HG03520 (cell line): ENCODE measurements around the gene NEURL1.
"Not testable (repeated sequence)": the region's sequence is repeated elsewhere in the genome, so short reads cannot be mapped to it uniquely, and the experiment has no call there.

ENCODE experiments used
- ATAC-seq: cut with Tn5 transposase; IDR thresholded peaks from one replicate; pipeline ENCODE4 v1.9.1; 2021; ENCODE audit warnings: mild to moderate bottlenecking, moderate library complexity; ENCODE audit not compliant: unreplicated experiment

NEURL1 gene

GRCh38 chr10:103492655-103493261, 747 bp upstream of the NEURL1 start:
- no peak for ATAC-seq

GRCh38 chr10:103493916-103494877, 692 bp downstream of the NEURL1 start:
- ATAC-seq = no peak

DNA sequence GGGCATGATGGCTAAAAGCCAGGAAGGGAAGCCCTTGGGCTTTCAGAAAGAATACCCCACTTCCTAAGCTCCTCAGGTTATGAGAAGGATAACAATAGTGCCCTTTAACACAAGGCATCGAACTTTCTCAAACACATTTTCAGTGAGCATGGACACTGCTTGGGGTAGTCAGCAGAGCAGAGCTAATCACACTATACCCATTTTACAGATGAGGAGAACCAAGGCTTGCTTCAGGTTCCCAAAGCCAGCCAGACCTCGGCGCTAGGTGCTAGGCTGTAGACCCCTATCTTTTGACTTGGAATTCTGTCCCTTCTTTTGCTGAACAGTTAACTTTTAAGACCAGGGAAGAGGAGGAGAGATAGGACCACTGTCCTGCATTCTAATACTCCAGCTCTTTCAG, 1.8 kb downstream of the NEURL1 start:
- ATAC-seq = no peak

DNA sequence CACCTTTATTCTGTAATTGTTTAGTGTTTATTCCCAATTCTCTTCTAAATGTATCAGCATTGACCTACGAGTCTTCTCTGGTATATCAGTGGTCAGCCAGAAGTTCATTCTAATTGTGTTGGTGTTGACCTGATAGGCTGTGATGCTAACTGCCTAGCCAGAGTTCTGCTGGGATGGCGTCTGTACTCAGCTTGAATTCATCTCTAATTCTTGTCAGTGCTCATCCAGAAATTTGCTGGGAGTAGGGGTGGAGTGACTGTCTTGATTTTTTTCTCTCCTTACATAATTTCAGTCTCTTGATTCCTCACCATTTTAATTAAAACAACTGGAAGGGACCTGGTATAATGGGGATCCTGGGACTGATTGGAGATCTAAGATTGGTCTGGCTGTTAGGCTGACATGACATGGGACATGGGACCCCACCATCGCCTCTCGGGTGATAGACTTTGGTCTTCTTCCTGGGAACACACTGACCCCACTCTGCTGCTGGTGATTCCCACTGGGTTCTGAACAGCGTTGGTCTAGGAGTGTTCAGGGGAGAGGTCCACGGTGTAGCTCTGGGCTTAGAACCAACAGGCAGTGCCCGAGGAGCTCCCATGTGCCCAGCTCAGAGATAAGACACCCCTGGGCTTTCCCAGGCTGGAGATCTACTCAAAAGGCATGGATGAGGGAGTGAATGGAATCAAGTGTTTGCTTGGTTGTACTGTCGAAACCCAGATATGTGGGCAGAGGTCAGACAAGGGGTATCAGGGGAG, 3.8 kb downstream of the NEURL1 start:
- ATAC-seq = no peak

- ATAC-seq = no peak
Observed at GRCh38 chr10:103498936-103499638, 5.6 kb downstream of the NEURL1 start.

DNA sequence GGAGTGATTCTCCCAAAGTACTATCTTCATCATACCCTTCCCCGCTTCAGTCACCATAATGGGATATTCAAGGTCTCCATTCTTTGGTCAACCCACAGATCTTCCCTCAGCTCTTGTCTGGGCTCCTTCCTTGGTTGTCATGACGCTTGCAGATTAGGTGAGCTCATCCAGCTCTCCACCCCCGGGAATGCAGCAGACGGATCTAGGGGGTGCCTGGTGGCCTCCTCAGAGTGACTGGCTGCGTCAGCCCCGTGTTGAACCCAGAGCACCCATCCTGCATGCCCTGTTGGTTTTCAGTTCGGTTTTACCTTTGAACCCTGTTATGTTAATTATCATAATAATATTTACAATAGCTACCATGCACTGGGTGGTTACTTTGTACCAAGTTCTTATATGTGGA, 6.4 kb downstream of the NEURL1 start:
- no peak for ATAC-seq

GRCh38 chr10:103500481-103500880, 7.0 kb downstream of the NEURL1 start:
- ATAC-seq = no peak

DNA sequence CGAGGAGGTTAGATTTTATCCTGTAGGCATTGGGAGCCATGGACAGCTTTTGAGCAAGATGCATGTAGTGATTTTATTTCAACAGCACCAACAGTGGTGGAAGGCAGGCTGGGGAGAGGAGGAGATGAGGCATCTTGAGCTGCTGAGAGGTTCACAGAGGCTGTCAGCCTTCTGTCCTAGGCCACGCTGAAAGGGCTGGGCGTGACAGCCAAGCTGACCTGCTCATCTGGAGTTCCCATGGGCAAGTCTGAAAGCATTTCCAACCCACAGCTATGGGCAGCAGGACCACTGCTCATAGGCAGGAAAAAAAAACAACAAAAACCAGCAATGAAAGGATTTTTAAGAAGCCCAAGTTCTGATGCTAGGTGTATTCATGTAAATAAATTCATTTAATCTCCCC, 7.7 kb downstream of the NEURL1 start:
- no peak for ATAC-seq

DNA sequence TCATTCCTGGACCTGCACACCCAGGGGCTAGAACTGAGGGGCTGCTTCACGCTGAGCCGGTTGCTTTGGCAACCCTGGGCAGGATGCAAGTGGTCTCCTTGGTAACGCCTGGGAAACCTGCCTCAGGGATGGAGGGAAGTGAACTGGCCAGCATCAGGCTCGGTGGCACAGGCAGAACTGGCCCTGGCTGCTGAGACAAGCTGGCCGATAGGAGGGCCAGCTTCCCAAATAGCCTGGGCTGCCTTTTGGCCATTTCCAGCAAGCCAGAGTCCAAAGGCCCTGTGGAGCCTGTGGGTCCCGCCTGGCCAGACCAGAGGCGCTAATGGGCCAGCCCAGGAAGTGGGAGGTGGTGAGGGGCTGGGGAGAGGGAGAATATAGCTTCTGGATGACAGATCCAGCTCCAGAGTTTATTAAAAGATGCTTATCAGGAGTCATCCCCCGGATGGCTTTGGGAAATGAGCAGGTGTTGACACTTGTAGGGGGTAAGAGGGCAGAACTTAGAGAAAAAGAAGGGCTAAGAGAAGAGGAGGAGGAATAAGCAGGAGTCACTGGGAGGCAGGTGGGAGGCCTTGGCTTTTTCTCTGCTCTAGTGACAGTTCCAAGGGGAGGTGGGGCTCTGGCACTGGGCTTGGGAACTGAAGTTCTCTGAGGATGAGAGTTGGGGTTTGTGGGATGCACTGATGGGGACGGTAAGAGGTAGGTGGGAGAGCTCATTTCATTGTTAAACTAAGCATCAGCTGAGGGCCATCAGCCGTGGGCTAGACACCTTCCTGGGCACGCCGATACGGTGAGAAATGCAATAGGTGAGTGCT, 9.6 kb downstream of the NEURL1 start:
- ATAC-seq = no peak

DNA sequence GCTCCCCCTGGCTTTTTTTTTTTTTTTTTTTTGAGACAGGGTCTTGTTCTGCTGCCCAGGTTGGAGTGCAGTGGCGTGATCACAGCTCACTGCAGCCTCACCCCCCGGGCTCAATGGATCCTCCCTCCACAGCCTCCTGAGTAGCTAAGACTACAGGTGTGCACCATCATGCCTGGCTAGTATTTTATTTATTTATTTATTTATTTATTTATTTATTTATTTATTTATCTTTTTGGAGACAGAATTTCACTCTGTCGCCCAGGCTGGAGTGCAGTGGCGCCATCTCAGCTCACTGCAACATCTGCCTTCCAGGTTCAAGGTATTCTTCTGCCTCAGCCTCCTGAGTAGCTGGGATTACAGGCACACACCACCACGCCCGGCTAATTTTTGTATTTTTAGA, 10.3 kb downstream of the NEURL1 start:
- not testable (repeated sequence) for ATAC-seq

DNA sequence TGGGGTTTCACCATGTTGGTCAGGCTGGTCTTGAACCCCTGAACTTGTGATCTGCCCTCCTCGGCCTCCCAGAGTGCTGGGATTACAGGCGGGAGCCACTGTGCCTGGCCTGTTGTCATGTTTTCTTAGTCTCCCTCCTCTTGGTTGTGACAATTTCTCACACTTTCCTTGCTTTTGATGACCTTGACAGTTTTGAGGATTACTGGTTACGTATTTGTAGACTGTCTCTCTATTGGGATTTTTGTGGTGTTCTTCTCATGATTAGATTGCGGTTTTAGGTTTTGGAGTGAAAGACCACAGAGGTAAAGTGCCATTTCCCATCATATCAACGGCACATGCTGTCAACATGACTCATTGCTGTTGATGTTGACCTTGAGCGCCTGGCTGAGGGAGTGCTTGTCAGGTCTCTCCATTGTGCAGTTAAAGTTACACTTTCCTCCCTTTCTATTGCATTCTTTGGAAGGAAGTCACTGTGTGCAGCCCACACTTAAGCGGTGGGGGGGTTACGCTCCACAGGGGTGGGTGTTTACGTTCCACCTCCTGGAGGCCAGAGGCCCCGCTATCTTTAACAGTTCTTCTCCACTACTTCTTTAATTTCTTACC, 10.8 kb downstream of the NEURL1 start:
- no peak for ATAC-seq

DNA sequence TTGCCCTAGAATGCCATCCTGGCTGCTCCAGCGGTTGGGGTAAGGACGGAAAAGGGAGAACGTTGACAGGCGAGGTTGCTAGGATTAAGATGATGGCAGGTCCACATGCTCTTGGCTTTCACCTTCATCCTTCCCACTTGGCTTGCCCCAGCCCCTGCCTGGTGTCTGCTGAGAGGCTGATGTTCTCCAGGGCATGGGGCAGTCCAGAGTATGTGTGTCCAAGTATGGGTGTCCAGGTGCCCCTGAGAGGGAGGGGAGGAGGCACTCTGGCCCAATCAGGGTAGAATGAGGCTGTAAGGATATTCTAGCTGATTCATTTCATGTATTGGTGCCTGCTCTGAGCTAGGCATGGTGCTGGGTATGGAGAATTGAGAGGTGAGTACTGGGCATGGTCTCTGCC, 12.6 kb downstream of the NEURL1 start:
- ATAC-seq = no peak

GRCh38 chr10:103507235-103508191, 14.0 kb downstream of the NEURL1 start:
- no peak for ATAC-seq

DNA sequence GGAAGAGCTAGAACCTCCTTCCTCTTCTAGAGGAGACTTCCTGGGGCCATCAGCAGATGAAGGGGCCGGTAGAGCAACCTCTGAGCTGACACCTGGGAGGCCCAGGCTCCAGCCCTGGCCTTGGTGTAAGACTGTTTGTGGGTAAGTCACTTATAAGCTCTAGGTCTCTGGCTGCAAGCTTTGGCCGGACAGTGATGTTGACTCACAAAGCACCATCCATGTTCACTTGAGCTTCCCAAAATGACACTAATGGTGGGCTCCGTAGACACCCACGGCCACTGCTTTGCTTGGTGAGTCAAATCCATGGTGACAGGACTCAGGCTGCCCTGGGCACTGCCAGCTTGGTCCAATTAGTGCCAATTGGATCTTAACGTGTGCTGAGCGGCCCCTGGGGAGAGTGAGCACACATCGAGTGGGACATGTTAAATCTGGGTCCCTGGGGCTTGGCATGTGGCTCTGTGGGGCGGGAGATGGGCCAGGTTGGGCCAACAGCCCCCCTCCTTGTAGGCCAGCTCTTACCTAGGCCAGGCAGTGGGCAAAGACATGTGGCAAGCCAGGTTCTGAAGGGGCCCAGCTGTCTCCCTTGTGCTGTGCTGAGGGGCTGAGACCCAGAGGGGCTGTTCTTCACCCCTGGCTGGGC, 16.7 kb downstream of the NEURL1 start:
- ATAC-seq = no peak

DNA sequence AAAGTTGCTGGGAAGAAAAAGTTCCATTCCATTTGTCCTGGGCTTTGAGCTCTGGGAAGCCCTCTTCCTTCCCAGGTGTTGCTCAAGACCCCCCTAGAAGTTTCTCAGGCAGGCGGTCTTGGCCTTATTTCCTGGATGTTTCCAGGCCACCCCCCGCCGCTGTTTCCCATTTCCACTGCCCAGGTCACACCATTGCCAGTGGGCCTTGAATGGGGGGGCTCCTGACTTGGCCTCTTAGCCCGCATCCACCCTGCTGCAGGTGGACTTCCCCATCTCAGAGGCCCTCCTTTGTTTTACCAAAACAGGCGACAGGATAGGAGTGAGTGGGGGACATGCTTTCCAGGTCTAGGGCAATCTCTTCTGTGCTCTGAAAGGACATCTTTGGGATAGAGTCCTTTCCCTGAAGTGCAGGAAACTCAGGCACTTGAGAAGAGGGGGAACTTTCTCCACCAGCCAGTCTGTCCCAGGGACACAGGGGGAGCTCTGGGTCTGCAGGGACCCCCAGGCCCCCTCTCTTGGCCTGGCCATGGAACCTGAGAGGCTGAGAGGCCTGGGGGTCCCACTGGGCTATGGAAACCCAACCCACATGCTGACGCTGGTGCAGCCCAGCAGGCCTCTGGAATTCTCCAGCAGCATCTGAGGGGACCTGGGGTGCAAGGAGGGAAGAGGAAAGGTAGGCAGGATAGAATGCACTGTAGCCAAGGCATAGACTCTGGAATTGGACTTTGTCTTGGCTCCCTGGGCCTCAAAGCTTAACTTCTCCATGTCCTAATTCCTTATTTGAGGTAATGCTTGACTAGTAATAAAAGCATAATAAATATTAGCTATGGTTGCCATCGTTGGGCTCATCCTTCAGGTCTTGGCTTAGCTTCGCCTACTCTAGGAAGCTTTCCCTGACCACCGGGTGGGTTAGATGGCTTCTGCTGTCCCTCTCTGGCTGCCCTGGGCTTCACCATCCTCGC, 17.6 kb downstream of the NEURL1 start:
- ATAC-seq = no peak

- ATAC-seq = no peak
Observed at GRCh38 chr10:103512166-103512565, 18.7 kb downstream of the NEURL1 start.
